Pancreas (tissue), 10 donors: ENCODE results near the gene MYL3. TPM values are rescaled to one million over a fixed set of nuclear protein-coding genes. Genes with fewer than 3 reads are reported as not detected.
"Not testable (repeated sequence)": the region's sequence is repeated elsewhere in the genome, so short reads cannot be mapped to it uniquely, and the experiment has no call there.

Source experiments
- ATAC-seq, 4 donors: fragments of 200-7000 bp; cut with Tn5 transposase; one replicate each; pipeline versions ENCODE4 v1.8.0 to v1.9.1; 2020; ENCODE audit warnings: mild to moderate bottlenecking in 4 of 4, moderate library complexity in 4 of 4
- DNase-seq, 6 donors: peaks; one replicate each; pipeline ENCODE4 v3.0.0-alpha.2; 2020
- FAIRE-seq: peaks from 2 replicates; lab custom pipeline; 2012; peaks lifted over from hg19 to GRCh38; lab: Jason Lieb, UNC
- H3K27ac ChIP-seq, 4 donors: fragments of 200-600 bp; sonication (generic); 1 replicate in 3 of 4; 2 replicates in 1 of 4; pipeline versions ENCODE4 v1.5.0 to v1.8.0; 2020
- H3K27me3 ChIP-seq, 4 donors: fragments of 200-600 bp; one replicate each; pipeline ENCODE4 v1.8.0; 2021
- H3K36me3 ChIP-seq, 3 donors: fragments of 200-600 bp; sonication (generic) in 1 of 3; one replicate each; pipeline versions ENCODE4 v1.5.0 to v1.8.0; 2020 to 2021
- H3K4me1 ChIP-seq, 3 donors: fragments of 200-600 bp; one replicate each; pipeline ENCODE4 v1.8.0; 2021
- H3K4me3 ChIP-seq, 4 donors: fragments of 200-600 bp; sonication (generic) in 2 of 4; one replicate each; pipeline versions ENCODE4 v1.5.0 to v1.8.0; 2020 to 2021
- H3K9me3 ChIP-seq, 4 donors: fragments of 200-600 bp; one replicate each; pipeline ENCODE4 v1.8.0; 2021
- CTCF ChIP-seq, 4 donors: fragments of 200-600 bp; sonication (generic) in 3 of 4; IDR thresholded peaks; one replicate each; pipeline versions ENCODE4 v1.5.0 to v1.8.0; 2021; ENCODE audit warnings: antibody characterized with exemption in 4 of 4
- WGBS, 2 donors: extraction: QIAGEN DNeasy Blood & Tissue Kit; methylation state at CpG; one replicate each; pipeline ENCODE4 v1.1.7; 2013; 5-methylcytosine and 5-hydroxymethylcytosine counted together
- intact Hi-C, 3 donors: fragments of 100-400 bp; cut with DNase I; formaldehyde crosslinking; loops; one replicate each; pipeline versions ENCODE4 v1.11.1 to v1.14.2; 2022
- polyA plus RNA-seq, 2 donors: library from polyadenylated mRNA; stranded (reverse); fragments of 200-250 nt; gene quantifications; one replicate each; pipeline ENCODE4 v1.2.3, GENCODE V29; 2013
- total RNA-seq, 6 donors: library from RNA; stranded (reverse); fragmentation: NEBNext Ultra II Directional in 4 of 6; extraction: Animal tissue kit (Norgen Biotek cat#: 25700) in 4 of 6; gene quantifications; one replicate each; pipeline versions ENCODE4 v1.2.1 to v1.2.4, GENCODE V29; 2021 to 2023
- donor health status: healthy with polysubstance abuse.
- donor health status: DM: no; HTN: no; CAD: no; lungs with moderate emphysema.
- donor health status: DM: no; HTN: no; CAD: no.
- donor health status: control.
- donor health status: control.
- donor health status: Bipolar disorder and iron deficiency.
- donor health status: DM: yes; HTN: yes; CAD: no.
- donor health status: DM: no; HTN: no; CAD: no.
- donor health status: DM: no; HTN: no; CAD: no.
- donor health status: DM: yes; HTN: yes; CAD: no.

The MYL3 gene
- total and polyA plus RNA-seq, 8 donors, result 0.26 to 2.5 (median 0.71) TPM; not detected in 2

GRCh38 chr3:46831316-46831715 is 31.9 kb downstream of the MYL3 start:
- ATAC-seq, result no peak
- Histone ChIP-seq H3K36me3 (no peaks in the 10 kb centered on the region), H3K27me3 (no peaks in the 10 kb centered on the region), H3K27ac (no peak overlapping the region), H3K9me3 (no peaks in the 10 kb centered on the region), H3K4me3 (no peak overlapping the region), H3K4me1 (no peaks in the 10 kb centered on the region)
- FAIRE-seq, result no peak
- intact Hi-C loops, result no loop called here
- TF ChIP-seq CTCF (IDR thresholded peaks at IDR 0.05), result no peak
- DNase-seq, result no peak
- WGBS, 2 donors, result 92 to 95% methylated on average over 3 of the region's 3 CpGs

DNA sequence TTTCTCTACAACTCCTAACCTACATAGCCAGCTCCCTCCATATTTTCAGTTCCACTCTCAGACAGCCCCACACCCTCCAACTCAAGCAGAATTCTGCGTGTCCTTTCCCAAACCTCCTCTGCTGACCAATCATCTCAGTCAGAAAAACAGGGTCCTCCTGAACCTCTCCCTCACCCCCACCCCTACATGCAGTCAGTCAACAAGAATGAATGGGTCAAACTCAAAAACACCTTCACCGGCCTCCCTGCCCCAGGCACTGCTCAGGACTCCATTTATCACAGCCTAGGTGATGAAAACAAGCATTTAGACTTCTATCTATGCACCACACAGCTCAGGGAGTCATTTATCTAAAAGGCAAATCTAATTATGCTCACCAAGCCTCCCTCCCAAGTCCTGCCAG is 32.4 kb downstream of the MYL3 start:
- Histone ChIP-seq H3K27ac (no peak overlapping the region), H3K4me1 (no peaks in the 10 kb centered on the region), H3K27me3 (no peaks in the 10 kb centered on the region), H3K9me3 (no peaks in the 10 kb centered on the region), H3K36me3 (no peaks in the 10 kb centered on the region), H3K4me3 (no peak overlapping the region)
- ATAC-seq, result no peak
- TF ChIP-seq CTCF (IDR thresholded peaks at IDR 0.05), result no peak
- no peak for DNase-seq
- FAIRE-seq, result no peak
- 69 to 76% methylated on average over 2 of the region's 2 CpGs for WGBS, 2 donors
- intact Hi-C loops, result no loop called here

- Histone ChIP-seq H3K27me3 (no peaks in the 10 kb centered on the region), H3K4me1 (no peaks in the 10 kb centered on the region), H3K27ac (no peak overlapping the region), H3K36me3 (no peaks in the 10 kb centered on the region), H3K9me3 (no peaks in the 10 kb centered on the region), H3K4me3 (no peak overlapping the region)
- FAIRE-seq, result no peak
- no peak for TF ChIP-seq CTCF (IDR thresholded peaks at IDR 0.05)
- DNase-seq, result no peak
- ATAC-seq, result no peak
- 69 to 75% methylated on average over 4 of the region's 4 CpGs for WGBS, 2 donors
- intact Hi-C loops, result no loop called here
Measured at GRCh38 chr3:46829699-46830208, 33.5 kb downstream of the MYL3 start.

- H3K27ac ChIP-seq, result no peak overlapping the region
- no peaks in the 10 kb centered on the region for H3K9me3 ChIP-seq
- no peak for FAIRE-seq
- no peak for ATAC-seq
- H3K4me3 ChIP-seq, result no peak overlapping the region
- no peak for DNase-seq
- H3K27me3 ChIP-seq, result no peaks in the 10 kb centered on the region
- 82 to 89% methylated on average over 2 of the region's 2 CpGs for WGBS, 2 donors
- no peak for TF ChIP-seq CTCF (IDR thresholded peaks at IDR 0.05)
- H3K4me1 ChIP-seq, result no peaks in the 10 kb centered on the region
- H3K36me3 ChIP-seq, result no peaks in the 10 kb centered on the region
- intact Hi-C loops, result no loop called here
Measured at GRCh38 chr3:46825450-46825849, 37.8 kb downstream of the MYL3 start.

- TF ChIP-seq CTCF (IDR thresholded peaks at IDR 0.05), result no peak
- ATAC-seq (no peak), FAIRE-seq (no peak), DNase-seq (no peak)
- no peaks in the 10 kb centered on the region for H3K4me1 ChIP-seq
- no peak overlapping the region for H3K4me3 ChIP-seq
- H3K27me3 ChIP-seq, result no peaks in the 10 kb centered on the region
- H3K36me3 ChIP-seq, result no peaks in the 10 kb centered on the region
- H3K27ac ChIP-seq, result no peak overlapping the region
- WGBS, 2 donors, result 88 to 89% methylated on average over 2 of the region's 2 CpGs
- intact Hi-C loops, result no loop called here
- no peaks in the 10 kb centered on the region for H3K9me3 ChIP-seq
Measured at GRCh38 chr3:46824211-46824970, 38.9 kb downstream of the MYL3 start.

- FAIRE-seq, ATAC-seq, H3K9me3 ChIP-seq, H3K4me1 ChIP-seq, H3K27ac ChIP-seq, H3K27me3 ChIP-seq, H3K36me3 ChIP-seq, intact Hi-C loops, H3K4me3 ChIP-seq, DNase-seq: not testable (repeated sequence)
Measured at GRCh38 chr3:46823314-46823713, 39.9 kb downstream of the MYL3 start.
